Fibroblast of the aortic adventitia (primary cell): ENCODE measurements around the gene CD93. TPM values are rescaled to one million over a fixed set of nuclear protein-coding genes. Genes with fewer than 3 reads are reported as not detected.

Experiments
- DNase-seq: peaks from one replicate; pipeline ENCODE4 v3.0.0-alpha.2; 2010; ENCODE audit warnings: low read depth
- H3K4me3 ChIP-seq: 2 replicates; pipeline ENCODE4 v1.5.1; 2011; ENCODE audit warnings: low read depth, mild to moderate bottlenecking, control low read depth, low read length, moderate library complexity
- CTCF ChIP-seq: IDR thresholded peaks from 2 replicates; pipeline ENCODE4 v1.5.1; 2011; ENCODE audit warnings: mild to moderate bottlenecking, low read length, control low read depth, inconsistent platforms; ENCODE audit not compliant: insufficient read depth
- total RNA-seq: library from RNA; depleted of rRNA; stranded (reverse); fragments of >200 nt; gene quantifications from 2 replicates; pipeline ENCODE4 v1.2.3, GENCODE V29; 2012; ENCODE audit warnings: low replicate concordance

CD93 gene
- total RNA-seq, 1 donor = 0.27 TPM

- no peak for TF ChIP-seq CTCF
Measured at GRCh38 chr20:23079926-23080325, 6.2 kb downstream of the CD93 start.

GRCh38 chr20:23079016-23079351 lies 7.1 kb downstream of the CD93 start:
- DNase-seq = no peak
- TF ChIP-seq CTCF = no peak
- no peak overlapping the region for H3K4me3 ChIP-seq

More at GRCh38 chr20:23079926-23080325, 6.2 kb downstream of the CD93 start:
- DNase-seq = no peak
- H3K4me3 ChIP-seq = no peak overlapping the region

GRCh38 chr20:23078351-23079015 lies 7.6 kb downstream of the CD93 start:
- TF ChIP-seq CTCF = no peak
- H3K4me3 ChIP-seq = no peak overlapping the region
- peak; percentile 84 for DNase-seq

- H3K4me3 ChIP-seq = no peak overlapping the region
- TF ChIP-seq CTCF = no peak
- no peak for DNase-seq
Measured at GRCh38 chr20:23077277-23077676, 8.8 kb downstream of the CD93 start.

GRCh38 chr20:23074052-23074451 lies 12.1 kb downstream of the CD93 start:
- no peak overlapping the region for H3K4me3 ChIP-seq
- DNase-seq = no peak
- no peak for TF ChIP-seq CTCF

- no peak for TF ChIP-seq CTCF
- no peak overlapping the region for H3K4me3 ChIP-seq
- peak; percentile 77 for DNase-seq
Measured at GRCh38 chr20:23072892-23073586, 13.1 kb downstream of the CD93 start.
